ENCODE measurements around the gene DIRAS1. TPM values are rescaled to one million over a fixed set of nuclear protein-coding genes. Genes with fewer than 3 reads are reported as not detected.

Gene DIRAS1
- total RNA-seq, 1 experiment from 2014 or later = 25.0 TPM

DNA sequence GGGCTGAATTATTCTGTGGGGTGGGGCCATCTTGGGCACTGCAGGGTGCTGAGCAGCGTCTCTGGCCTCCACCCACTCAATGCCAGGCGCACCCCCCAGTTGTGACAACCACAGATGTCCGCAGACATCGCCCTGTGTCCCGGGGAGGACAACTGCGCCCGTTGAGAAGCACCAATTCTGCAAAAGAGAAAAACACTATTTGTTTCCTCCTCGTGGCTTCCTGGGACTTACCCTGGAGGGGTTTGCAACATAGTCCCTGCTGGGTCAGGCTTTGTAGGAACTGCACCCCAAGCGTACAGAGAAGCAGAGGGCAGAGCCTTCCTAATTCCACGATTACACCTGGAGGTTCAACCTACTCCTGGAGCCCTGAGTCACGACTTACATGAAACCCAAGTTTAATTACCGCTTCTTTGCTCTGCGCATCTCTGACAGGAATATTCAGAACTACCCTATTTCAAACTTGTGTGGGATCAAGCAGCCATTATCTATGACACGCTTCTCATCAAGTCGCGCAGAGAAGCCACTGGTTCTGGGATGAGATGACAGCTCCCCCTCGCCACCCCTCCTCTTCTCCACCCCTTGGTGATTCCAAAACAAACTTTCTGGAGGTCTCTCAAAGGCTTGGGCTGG, 29.8 kb upstream of the DIRAS1 start:
- no peaks in the 10 kb centered on the region for H3K4me1 Mint-ChIP-seq
- no peak for DNase-seq (ENCODE audit: low spot score)
- no peak overlapping the region for H3K27ac Mint-ChIP-seq
- H3K27me3 Mint-ChIP-seq (ENCODE audit: low read depth) = peaks cover 9% of the 10 kb centered on the region
- H3K36me3 Mint-ChIP-seq = peaks cover 12% of the 10 kb centered on the region
- CTCF ChIA-PET = interaction anchor here (5.7 kb wide), 1 partner anchor 102 kb away, joined by 76 read pairs; no protein-coding TSS in a partner anchor
- no peak for ATAC-seq
- POLR2A ChIA-PET = no interaction called here
- no peak for TF ChIP-seq PRRX2 (CRISPR knock-in tag; IDR thresholded peaks at IDR 0.05)
- TF ChIP-seq ZNF425 (CRISPR knock-in tag; conservative IDR thresholded peaks at IDR 0.05) = no peak
- no peak for TF ChIP-seq SMAD4 (CRISPR knock-in tag; IDR thresholded peaks at IDR 0.05)
- no peak for TF ChIP-seq ELF4 (CRISPR knock-in tag; IDR thresholded peaks at IDR 0.05; ENCODE audit: low read depth)
- no peak for TF ChIP-seq STAT6 (CRISPR knock-in tag; conservative IDR thresholded peaks at IDR 0.05; ENCODE audit: low read depth)
- TF ChIP-seq, protein P1, sequence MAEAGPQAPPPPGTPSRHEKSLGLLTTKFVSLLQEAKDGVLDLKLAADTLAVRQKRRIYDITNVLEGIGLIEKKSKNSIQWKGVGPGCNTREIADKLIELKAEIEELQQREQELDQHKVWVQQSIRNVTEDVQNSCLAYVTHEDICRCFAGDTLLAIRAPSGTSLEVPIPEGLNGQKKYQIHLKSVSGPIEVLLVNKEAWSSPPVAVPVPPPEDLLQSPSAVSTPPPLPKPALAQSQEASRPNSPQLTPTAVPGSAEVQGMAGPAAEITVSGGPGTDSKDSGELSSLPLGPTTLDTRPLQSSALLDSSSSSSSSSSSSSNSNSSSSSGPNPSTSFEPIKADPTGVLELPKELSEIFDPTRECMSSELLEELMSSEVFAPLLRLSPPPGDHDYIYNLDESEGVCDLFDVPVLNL (CRISPR knock-in tag; IDR thresholded peaks at IDR 0.05; ENCODE audit: borderline replicate concordance, low read depth) = no peak
- TF ChIP-seq, protein P2, sequence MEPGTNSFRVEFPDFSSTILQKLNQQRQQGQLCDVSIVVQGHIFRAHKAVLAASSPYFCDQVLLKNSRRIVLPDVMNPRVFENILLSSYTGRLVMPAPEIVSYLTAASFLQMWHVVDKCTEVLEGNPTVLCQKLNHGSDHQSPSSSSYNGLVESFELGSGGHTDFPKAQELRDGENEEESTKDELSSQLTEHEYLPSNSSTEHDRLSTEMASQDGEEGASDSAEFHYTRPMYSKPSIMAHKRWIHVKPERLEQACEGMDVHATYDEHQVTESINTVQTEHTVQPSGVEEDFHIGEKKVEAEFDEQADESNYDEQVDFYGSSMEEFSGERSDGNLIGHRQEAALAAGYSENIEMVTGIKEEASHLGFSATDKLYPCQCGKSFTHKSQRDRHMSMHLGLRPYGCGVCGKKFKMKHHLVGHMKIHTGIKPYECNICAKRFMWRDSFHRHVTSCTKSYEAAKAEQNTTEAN (CRISPR knock-in tag; IDR thresholded peaks at IDR 0.05) = no peak
- no peak for TF ChIP-seq ESRRA (CRISPR knock-in tag; IDR thresholded peaks at IDR 0.05; ENCODE audit: borderline replicate concordance)
- no peak for TF ChIP-seq ETV6 (CRISPR knock-in tag; IDR thresholded peaks at IDR 0.05)
- H3K9me3 Mint-ChIP-seq = no peaks in the 10 kb centered on the region
- H3K4me3 Mint-ChIP-seq = no peak overlapping the region

DNA sequence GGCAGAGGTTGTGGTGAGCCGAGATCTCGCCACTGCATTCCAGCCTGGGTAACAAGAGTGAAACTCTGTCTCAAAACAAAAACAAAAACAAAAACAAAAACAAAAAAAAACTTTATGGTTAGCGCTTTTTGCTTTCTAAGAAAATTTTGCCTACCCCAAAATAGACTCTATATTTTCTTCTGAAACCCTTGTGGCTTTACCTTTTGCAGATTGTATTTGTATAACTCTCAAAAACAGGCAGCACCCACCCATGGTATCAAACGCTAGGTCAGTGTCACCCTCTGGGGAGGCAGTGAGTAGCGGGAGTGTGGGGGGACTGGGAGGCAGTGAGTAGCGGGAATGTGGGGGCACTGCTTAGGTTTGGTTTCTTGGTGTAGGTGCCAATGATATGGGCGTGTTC, 26.2 kb upstream of the DIRAS1 start:
- TF ChIP-seq MLX (CRISPR knock-in tag; IDR thresholded peaks at IDR 0.05) (no peak), KAT7 (CRISPR knock-in tag; IDR thresholded peaks at IDR 0.05; ENCODE audit: borderline replicate concordance) (no peak), GABPB1 (CRISPR knock-in tag; IDR thresholded peaks at IDR 0.05) (no peak), RELA (CRISPR knock-in tag; IDR thresholded peaks at IDR 0.05; ENCODE audit: borderline replicate concordance) (no peak), MXD4 (CRISPR knock-in tag; IDR thresholded peaks at IDR 0.05; ENCODE audit: borderline replicate concordance) (no peak), ESRRA (CRISPR knock-in tag; IDR thresholded peaks at IDR 0.05; ENCODE audit: borderline replicate concordance) (no peak), AFF4 (CRISPR knock-in tag; IDR thresholded peaks at IDR 0.05; ENCODE audit: borderline replicate concordance) (no peak), ATF3 (CRISPR knock-in tag; conservative IDR thresholded peaks at IDR 0.05) (no peak)
- no peaks in the 10 kb centered on the region for H3K9me3 Mint-ChIP-seq
- ChIA-PET POLR2A (no interaction called here), CTCF (interaction anchor here (5.7 kb wide), 1 partner anchor 99 kb away, joined by 76 read pairs; no protein-coding TSS in a partner anchor)
- DNase-seq (ENCODE audit: low spot score) (no peak), ATAC-seq (no peak)
- H3K27ac Mint-ChIP-seq = no peak overlapping the region
- no peak overlapping the region for H3K4me3 Mint-ChIP-seq
- H3K27me3 Mint-ChIP-seq (ENCODE audit: low read depth) = peaks cover 18% of the 10 kb centered on the region
- H3K36me3 Mint-ChIP-seq = no peaks in the 10 kb centered on the region
- no peaks in the 10 kb centered on the region for H3K4me1 Mint-ChIP-seq

Data from WTC11 (cell line).